HCT116 (cell line): ENCODE measurements around the gene PBLD.

ENCODE experiments used
- EZH2 ChIP-seq: fragments of 200-600 bp; sonication (generic); IDR thresholded peaks from 2 replicates; pipeline ENCODE4 v1.6.1; 2017; ENCODE audit warnings: antibody characterized with exemption, mixed run types
- EZH2phosphoT487 ChIP-seq: fragments of 200-600 bp; IDR thresholded peaks from 2 replicates; pipeline ENCODE4 v1.6.1; 2018; ENCODE audit warnings: antibody characterized with exemption, borderline replicate concordance
- POLR2A ChIP-seq: IDR thresholded peaks from 2 replicates; pipeline ENCODE4 v1.7.0; 2011; ENCODE audit warnings: borderline replicate concordance; ENCODE audit not compliant: insufficient read depth, insufficient read length; ENCODE audit errors: extremely low read depth
- POLR2AphosphoS5 ChIP-seq: IDR thresholded peaks from 2 replicates; pipeline ENCODE4 v1.6.1; 2011; ENCODE audit warnings: mild to moderate bottlenecking, low read depth, low read length, moderate library complexity
- ZNF274 ChIP-seq: fragments of 200-500 bp; sonication (Bioruptor generic); IDR thresholded peaks from 2 replicates; pipeline ENCODE4 v1.6.1; 2014; ENCODE audit warnings: mild to moderate bottlenecking, low read depth, low read length, inconsistent platforms
- TF ChIP-seq, protein P1 (sequence below): IDR thresholded peaks from 2 replicates; pipeline ENCODE4 v1.6.1; 2011; ENCODE audit warnings: mild to moderate bottlenecking, low read length, moderate library complexity; ENCODE audit not compliant: insufficient replicate concordance; ENCODE audit errors: extremely low read depth
- TF ChIP-seq, protein P2 (sequence below), 3 experiments: fragments of 200-600 bp in 1 of 3; sonication (generic) in 1 of 3; IDR thresholded peaks in 2 of 3; conservative IDR thresholded peaks in 1 of 3; 2 replicates each; pipeline ENCODE4 v1.5.1; 2012 to 2017; ENCODE audit warnings: low read depth in 2 of 3, low read length in 2 of 3, antibody characterized with exemption in 1 of 3, borderline replicate concordance in 1 of 3, control low read depth in 1 of 3, mild to moderate bottlenecking in 1 of 3, mixed read lengths in 1 of 3, mixed run types in 1 of 3, moderate library complexity in 1 of 3; ENCODE audit not compliant: insufficient read depth in 1 of 3

- TF ChIP-seq, protein P1, sequence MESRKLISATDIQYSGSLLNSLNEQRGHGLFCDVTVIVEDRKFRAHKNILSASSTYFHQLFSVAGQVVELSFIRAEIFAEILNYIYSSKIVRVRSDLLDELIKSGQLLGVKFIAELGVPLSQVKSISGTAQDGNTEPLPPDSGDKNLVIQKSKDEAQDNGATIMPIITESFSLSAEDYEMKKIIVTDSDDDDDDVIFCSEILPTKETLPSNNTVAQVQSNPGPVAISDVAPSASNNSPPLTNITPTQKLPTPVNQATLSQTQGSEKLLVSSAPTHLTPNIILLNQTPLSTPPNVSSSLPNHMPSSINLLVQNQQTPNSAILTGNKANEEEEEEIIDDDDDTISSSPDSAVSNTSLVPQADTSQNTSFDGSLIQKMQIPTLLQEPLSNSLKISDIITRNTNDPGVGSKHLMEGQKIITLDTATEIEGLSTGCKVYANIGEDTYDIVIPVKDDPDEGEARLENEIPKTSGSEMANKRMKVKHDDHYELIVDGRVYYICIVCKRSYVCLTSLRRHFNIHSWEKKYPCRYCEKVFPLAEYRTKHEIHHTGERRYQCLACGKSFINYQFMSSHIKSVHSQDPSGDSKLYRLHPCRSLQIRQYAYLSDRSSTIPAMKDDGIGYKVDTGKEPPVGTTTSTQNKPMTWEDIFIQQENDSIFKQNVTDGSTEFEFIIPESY = no peak
- TF ChIP-seq EZH2phosphoT487 (no peak), POLR2AphosphoS5 (no peak), POLR2A (no peak), EZH2 (no peak), ZNF274 (no peak)
- TF ChIP-seq, protein P2, sequence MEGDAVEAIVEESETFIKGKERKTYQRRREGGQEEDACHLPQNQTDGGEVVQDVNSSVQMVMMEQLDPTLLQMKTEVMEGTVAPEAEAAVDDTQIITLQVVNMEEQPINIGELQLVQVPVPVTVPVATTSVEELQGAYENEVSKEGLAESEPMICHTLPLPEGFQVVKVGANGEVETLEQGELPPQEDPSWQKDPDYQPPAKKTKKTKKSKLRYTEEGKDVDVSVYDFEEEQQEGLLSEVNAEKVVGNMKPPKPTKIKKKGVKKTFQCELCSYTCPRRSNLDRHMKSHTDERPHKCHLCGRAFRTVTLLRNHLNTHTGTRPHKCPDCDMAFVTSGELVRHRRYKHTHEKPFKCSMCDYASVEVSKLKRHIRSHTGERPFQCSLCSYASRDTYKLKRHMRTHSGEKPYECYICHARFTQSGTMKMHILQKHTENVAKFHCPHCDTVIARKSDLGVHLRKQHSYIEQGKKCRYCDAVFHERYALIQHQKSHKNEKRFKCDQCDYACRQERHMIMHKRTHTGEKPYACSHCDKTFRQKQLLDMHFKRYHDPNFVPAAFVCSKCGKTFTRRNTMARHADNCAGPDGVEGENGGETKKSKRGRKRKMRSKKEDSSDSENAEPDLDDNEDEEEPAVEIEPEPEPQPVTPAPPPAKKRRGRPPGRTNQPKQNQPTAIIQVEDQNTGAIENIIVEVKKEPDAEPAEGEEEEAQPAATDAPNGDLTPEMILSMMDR (IDR thresholded peaks at IDR 0.05 in 2 of 3, conservative IDR thresholded peaks at IDR 0.05 in 1 of 3; ENCODE audit: borderline replicate concordance in 1 of 3, insufficient read depth in 1 of 3, low read depth in 2 of 3, low read length in 2 of 3) = no peak
Measured at GRCh38 chr10:68237173-68237572, 95.6 kb downstream of the PBLD start.
